Measurements from ENCODE around the gene FGF12. TPM values are rescaled to one million over a fixed set of nuclear protein-coding genes. Genes with fewer than 3 reads are reported as not detected.

The FGF12 gene
- total RNA-seq, 1 donor from 2014 or later, result 3.9 TPM

GRCh38 chr3:192367616-192368015 lies 359.7 kb downstream of the FGF12 start:
- no peak for ATAC-seq
- intact Hi-C loops (cut with DNase I), result no loop called here
- Histone ChIP-seq H3K9me3 (no peaks in the 10 kb centered on the region), H3K27ac (no peak overlapping the region), H3K36me3 (no peaks in the 10 kb centered on the region), H3K27me3 (ENCODE audit: low read depth) (no peaks in the 10 kb centered on the region), H3K4me1 (no peaks in the 10 kb centered on the region), H3K4me3 (no peak overlapping the region)
- DNase-seq, result no peak
- TF ChIP-seq CTCF (IDR thresholded peaks at IDR 0.05), result no peak

GRCh38 chr3:192366916-192367315 lies 360.4 kb downstream of the FGF12 start:
- Histone ChIP-seq H3K4me3 (no peak overlapping the region), H3K36me3 (no peaks in the 10 kb centered on the region), H3K9me3 (no peaks in the 10 kb centered on the region), H3K4me1 (no peaks in the 10 kb centered on the region), H3K27ac (no peak overlapping the region), H3K27me3 (ENCODE audit: low read depth) (no peaks in the 10 kb centered on the region)
- intact Hi-C loops (cut with DNase I), result no loop called here
- DNase-seq (no peak), ATAC-seq (no peak)
- TF ChIP-seq CTCF (IDR thresholded peaks at IDR 0.05), result no peak

DNA sequence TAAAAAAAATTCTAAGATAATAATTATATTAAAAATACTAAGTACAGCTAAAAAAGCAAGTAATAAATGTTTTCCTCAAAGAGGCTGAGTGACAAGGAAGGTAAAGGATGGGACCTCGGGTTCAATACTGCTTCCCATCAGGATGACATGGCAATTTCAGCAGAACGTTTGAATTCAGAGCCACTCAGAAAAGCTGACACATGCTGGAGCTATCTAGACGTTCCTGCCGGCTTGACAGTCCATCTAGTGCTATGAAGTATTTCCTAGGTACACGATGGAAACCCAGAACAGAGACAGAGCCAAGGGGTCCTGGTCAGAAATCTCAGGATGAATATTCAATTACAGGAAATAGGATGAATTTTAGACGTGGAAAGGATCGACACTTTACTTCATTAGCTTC lies 361.8 kb downstream of the FGF12 start:
- TF ChIP-seq CTCF (IDR thresholded peaks at IDR 0.05), result no peak
- intact Hi-C loops (cut with DNase I), result no loop called here
- no peaks in the 10 kb centered on the region for H3K36me3 ChIP-seq
- DNase-seq (no peak), ATAC-seq (no peak)
- no peak overlapping the region for H3K27ac ChIP-seq
- H3K4me3 ChIP-seq, result no peak overlapping the region
- H3K4me1 ChIP-seq, result no peaks in the 10 kb centered on the region
- H3K27me3 ChIP-seq (ENCODE audit: low read depth), result no peaks in the 10 kb centered on the region
- no peaks in the 10 kb centered on the region for H3K9me3 ChIP-seq

DNA sequence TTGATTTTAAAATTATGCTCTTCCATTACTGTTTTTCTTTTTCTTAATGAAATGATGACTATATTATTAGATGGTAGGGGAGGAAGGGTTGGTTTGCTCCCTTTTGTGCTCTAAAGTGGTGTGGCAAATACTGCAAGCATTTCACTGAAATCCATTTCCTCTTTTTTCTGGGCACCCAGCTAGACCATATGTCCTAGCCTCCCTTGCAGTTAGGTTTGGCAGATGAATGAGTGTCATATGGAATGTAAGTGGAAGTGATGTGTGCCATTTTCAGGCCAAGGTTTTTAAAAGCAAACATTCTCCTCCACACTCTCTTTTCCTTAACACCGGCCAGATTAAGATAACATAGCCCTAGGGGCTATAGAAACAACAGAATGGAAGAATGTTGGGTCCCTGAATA lies 363.0 kb downstream of the FGF12 start:
- Histone ChIP-seq H3K36me3 (no peaks in the 10 kb centered on the region), H3K27me3 (ENCODE audit: low read depth) (no peaks in the 10 kb centered on the region), H3K4me3 (no peak overlapping the region), H3K27ac (no peak overlapping the region), H3K4me1 (no peaks in the 10 kb centered on the region), H3K9me3 (no peaks in the 10 kb centered on the region)
- TF ChIP-seq CTCF (IDR thresholded peaks at IDR 0.05), result no peak
- no peak for ATAC-seq
- DNase-seq, result no peak
- intact Hi-C loops (cut with DNase I), result no loop called here

- H3K36me3 ChIP-seq, result no peaks in the 10 kb centered on the region
- H3K4me1 ChIP-seq, result no peaks in the 10 kb centered on the region
- TF ChIP-seq CTCF (IDR thresholded peaks at IDR 0.05), result no peak
- intact Hi-C loops (cut with DNase I), result no loop called here
- no peak overlapping the region for H3K4me3 ChIP-seq
- no peaks in the 10 kb centered on the region for H3K27me3 ChIP-seq (ENCODE audit: low read depth)
- no peak overlapping the region for H3K27ac ChIP-seq
- H3K9me3 ChIP-seq, result no peaks in the 10 kb centered on the region
- ATAC-seq, result no peak
- DNase-seq, result no peak
These were observed 372.7 kb downstream of the FGF12 start for GRCh38 chr3:192354687-192355086.

- ATAC-seq (no peak), DNase-seq (no peak)
- Histone ChIP-seq H3K27me3 (ENCODE audit: low read depth) (no peaks in the 10 kb centered on the region), H3K27ac (no peak overlapping the region), H3K4me1 (no peaks in the 10 kb centered on the region), H3K4me3 (no peak overlapping the region), H3K36me3 (no peaks in the 10 kb centered on the region), H3K9me3 (no peaks in the 10 kb centered on the region)
- intact Hi-C loops (cut with DNase I), result no loop called here
- TF ChIP-seq CTCF (IDR thresholded peaks at IDR 0.05), result no peak
These were observed 375.2 kb downstream of the FGF12 start for GRCh38 chr3:192352142-192352541.
